Upper lobe of left lung (tissue), 4 donors: ENCODE data around the gene ENOPH1.

ENCODE experiments used
- CTCF ChIP-seq, 6 experiments: fragments of 450-650 bp in 4 of 6; fragments of 200-600 bp in 2 of 6; sonication (generic) in 2 of 6; IDR thresholded peaks; one replicate each; pipeline ENCODE4 v1.5.1; 2016 to 2019; ENCODE audit warnings: antibody characterized with exemption in 6 of 6
- EP300 ChIP-seq, 4 donors: sonication (generic); formaldehyde crosslinking; IDR thresholded peaks; one replicate each; pipeline ENCODE4 v1.5.1; 2017; ENCODE audit warnings: antibody characterized with exemption in 4 of 4, control low read depth in 2 of 4
- POLR2A ChIP-seq, 4 donors: fragments of 450-650 bp; IDR thresholded peaks; one replicate each; pipeline ENCODE4 v1.5.1; 2016 to 2017; ENCODE audit warnings: antibody characterized with exemption in 4 of 4, mild to moderate bottlenecking in 2 of 4
- POLR2AphosphoS5 ChIP-seq, 2 donors: sonication (generic); formaldehyde crosslinking; IDR thresholded peaks; one replicate each; pipeline ENCODE4 v1.5.1; 2017; ENCODE audit warnings: antibody characterized with exemption in 2 of 2

GRCh38 chr4:82452026-82452425 is 21.6 kb downstream of the ENOPH1 start:
- no peak for TF ChIP-seq CTCF (IDR thresholded peaks at IDR 0.05)
- no peak for TF ChIP-seq POLR2AphosphoS5 (IDR thresholded peaks at IDR 0.05)
- no peak for TF ChIP-seq POLR2A (IDR thresholded peaks at IDR 0.05)
- TF ChIP-seq EP300 (IDR thresholded peaks at IDR 0.05): no peak
